Parathyroid adenoma (tissue), 2 donors: ENCODE measurements around the gene STMN3.

Experiments used
- H2AFZ ChIP-seq: fragments of 300-600 bp; sonication (generic); one replicate; pipeline ENCODE4 v1.7.0; 2017; ENCODE audit warnings: antibody characterized with exemption, mild to moderate bottlenecking
- H3K27ac ChIP-seq: fragments of 300-600 bp; sonication (generic); one replicate; pipeline ENCODE4 v1.7.0; 2017
- H3K27me3 ChIP-seq: fragments of 300-600 bp; sonication (generic); one replicate; pipeline ENCODE4 v1.7.0; 2017; ENCODE audit warnings: low read length; ENCODE audit not compliant: control insufficient read depth, insufficient read depth
- H3K36me3 ChIP-seq: fragments of 300-600 bp; sonication (generic); one replicate; pipeline ENCODE4 v1.7.0; 2017; ENCODE audit warnings: low read length; ENCODE audit not compliant: control insufficient read depth, insufficient read depth
- H3K4me1 ChIP-seq: fragments of 300-600 bp; sonication (generic); one replicate; pipeline ENCODE4 v1.7.0; 2017; ENCODE audit warnings: control low read depth
- H3K4me2 ChIP-seq: fragments of 300-600 bp; sonication (generic); one replicate; pipeline ENCODE4 v1.7.0; 2017; ENCODE audit warnings: low read length
- H3K4me3 ChIP-seq: fragments of 300-600 bp; sonication (generic); one replicate; pipeline ENCODE4 v1.7.0; 2017; ENCODE audit warnings: low read depth, low read length
- H3K79me2 ChIP-seq: fragments of 300-600 bp; sonication (generic); one replicate; pipeline ENCODE4 v1.7.0; 2017; ENCODE audit warnings: control low read depth
- H3K9ac ChIP-seq: fragments of 300-600 bp; sonication (generic); one replicate; pipeline ENCODE4 v1.7.0; 2017; ENCODE audit warnings: mild to moderate bottlenecking
- H3K9me3 ChIP-seq: fragments of 300-600 bp; sonication (generic); one replicate; pipeline ENCODE4 v1.7.0; 2017; ENCODE audit warnings: low read length; ENCODE audit not compliant: control insufficient read depth
- TF ChIP-seq, protein P1 (sequence below): fragments of 300-600 bp; sonication (generic); IDR thresholded peaks from one replicate; pipeline ENCODE4 v1.7.0; 2017; ENCODE audit warnings: antibody characterized with exemption, mild to moderate bottlenecking
- donor health status: primary hyperparathyroidism.

Gene STMN3

DNA sequence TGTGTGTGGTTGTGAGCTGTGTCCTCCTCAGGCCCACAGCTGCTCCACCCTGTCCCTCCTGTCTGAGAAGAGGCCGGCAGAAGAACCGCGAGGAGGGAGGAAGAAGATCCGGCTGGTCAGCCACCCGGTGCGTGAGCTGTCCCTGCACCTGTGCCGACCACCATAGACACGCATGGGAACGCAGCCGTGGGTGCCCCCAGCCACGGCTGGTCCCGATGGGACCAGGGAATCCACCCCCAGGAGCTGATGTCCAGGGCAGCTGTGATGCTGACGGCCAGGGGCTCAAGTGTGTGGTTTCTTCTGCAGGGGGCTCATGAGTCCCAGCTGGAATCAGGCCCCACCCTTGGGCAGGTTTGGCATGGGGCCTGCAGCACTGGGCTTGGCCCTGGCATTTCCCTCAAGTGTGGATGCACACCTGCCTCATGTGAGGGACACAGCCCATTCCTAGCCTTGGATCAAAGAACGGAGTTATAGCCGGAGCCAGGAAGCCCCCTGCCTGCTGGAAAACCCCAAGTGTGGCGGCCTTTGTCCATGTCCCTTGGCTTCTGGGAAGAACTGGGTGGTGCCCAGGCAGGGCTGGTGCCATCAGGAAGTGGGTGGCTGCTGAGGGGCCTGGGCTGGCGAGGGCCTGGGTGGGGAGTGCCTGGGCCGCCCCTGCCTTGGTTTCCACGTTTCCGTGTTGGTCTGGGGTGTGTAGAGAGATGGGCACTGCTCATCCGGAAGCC is 38.6 kb upstream of the STMN3 start:
- no peaks in the 10 kb centered on the region for H3K36me3 ChIP-seq
- no peak overlapping the region for H2AFZ ChIP-seq
- H3K9ac ChIP-seq: no peak overlapping the region
- no peak overlapping the region for H3K27ac ChIP-seq
- H3K4me2 ChIP-seq: no peak overlapping the region
- H3K79me2 ChIP-seq: peaks cover 3% of the 10 kb centered on the region
- no peak overlapping the region for H3K4me3 ChIP-seq
- H3K4me1 ChIP-seq: no peaks in the 10 kb centered on the region
- no peaks in the 10 kb centered on the region for H3K27me3 ChIP-seq
- no peaks in the 10 kb centered on the region for H3K9me3 ChIP-seq
- TF ChIP-seq, protein P1, sequence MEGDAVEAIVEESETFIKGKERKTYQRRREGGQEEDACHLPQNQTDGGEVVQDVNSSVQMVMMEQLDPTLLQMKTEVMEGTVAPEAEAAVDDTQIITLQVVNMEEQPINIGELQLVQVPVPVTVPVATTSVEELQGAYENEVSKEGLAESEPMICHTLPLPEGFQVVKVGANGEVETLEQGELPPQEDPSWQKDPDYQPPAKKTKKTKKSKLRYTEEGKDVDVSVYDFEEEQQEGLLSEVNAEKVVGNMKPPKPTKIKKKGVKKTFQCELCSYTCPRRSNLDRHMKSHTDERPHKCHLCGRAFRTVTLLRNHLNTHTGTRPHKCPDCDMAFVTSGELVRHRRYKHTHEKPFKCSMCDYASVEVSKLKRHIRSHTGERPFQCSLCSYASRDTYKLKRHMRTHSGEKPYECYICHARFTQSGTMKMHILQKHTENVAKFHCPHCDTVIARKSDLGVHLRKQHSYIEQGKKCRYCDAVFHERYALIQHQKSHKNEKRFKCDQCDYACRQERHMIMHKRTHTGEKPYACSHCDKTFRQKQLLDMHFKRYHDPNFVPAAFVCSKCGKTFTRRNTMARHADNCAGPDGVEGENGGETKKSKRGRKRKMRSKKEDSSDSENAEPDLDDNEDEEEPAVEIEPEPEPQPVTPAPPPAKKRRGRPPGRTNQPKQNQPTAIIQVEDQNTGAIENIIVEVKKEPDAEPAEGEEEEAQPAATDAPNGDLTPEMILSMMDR: no peak

DNA sequence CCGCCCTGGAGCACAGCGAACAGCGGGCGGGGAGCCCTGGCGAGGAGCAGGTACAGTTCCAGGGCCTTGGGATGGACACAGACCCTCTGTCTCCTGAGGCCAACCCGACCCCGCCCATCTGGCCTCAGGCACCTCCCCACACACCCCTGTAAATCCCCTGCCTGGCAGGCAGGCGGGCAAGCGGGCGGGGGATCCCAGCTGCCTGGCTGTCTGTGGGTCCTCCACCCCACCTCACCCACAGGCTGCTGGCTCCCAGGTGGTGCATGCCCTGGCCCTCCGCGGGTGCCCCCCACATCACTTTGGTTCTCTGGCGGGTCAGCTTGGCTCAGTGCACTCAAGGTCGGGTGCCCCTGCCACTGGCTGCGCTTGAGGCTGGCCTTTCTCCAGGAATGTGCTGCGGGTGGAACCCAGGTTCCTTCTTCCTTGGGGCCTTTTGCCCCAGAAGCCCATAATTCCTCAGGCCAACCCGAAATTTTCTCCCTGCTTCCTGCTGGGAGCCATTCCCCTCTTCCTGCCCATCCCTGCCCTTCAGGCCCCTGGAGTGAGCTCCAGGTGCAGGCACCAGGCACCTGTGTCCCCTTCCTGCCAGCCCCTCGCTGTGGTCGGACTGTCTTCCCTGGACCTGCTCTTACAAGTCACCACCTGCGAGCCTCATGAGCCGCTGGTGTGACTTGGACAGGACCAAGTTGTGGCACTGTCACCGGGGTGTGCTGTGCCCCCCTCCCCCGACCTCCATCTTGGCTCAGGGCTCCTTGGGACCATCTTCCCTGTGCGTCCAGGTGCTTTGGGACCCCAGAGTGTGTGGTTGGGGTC is 37.9 kb upstream of the STMN3 start:
- Histone ChIP-seq H3K27ac (no peak overlapping the region), H3K4me3 (no peak overlapping the region), H2AFZ (no peak overlapping the region), H3K79me2 (no peaks in the 10 kb centered on the region), H3K36me3 (no peaks in the 10 kb centered on the region), H3K27me3 (no peaks in the 10 kb centered on the region), H3K9me3 (no peaks in the 10 kb centered on the region), H3K4me2 (no peak overlapping the region), H3K9ac (no peak overlapping the region), H3K4me1 (no peaks in the 10 kb centered on the region)
- TF ChIP-seq, protein P1: no peak

DNA sequence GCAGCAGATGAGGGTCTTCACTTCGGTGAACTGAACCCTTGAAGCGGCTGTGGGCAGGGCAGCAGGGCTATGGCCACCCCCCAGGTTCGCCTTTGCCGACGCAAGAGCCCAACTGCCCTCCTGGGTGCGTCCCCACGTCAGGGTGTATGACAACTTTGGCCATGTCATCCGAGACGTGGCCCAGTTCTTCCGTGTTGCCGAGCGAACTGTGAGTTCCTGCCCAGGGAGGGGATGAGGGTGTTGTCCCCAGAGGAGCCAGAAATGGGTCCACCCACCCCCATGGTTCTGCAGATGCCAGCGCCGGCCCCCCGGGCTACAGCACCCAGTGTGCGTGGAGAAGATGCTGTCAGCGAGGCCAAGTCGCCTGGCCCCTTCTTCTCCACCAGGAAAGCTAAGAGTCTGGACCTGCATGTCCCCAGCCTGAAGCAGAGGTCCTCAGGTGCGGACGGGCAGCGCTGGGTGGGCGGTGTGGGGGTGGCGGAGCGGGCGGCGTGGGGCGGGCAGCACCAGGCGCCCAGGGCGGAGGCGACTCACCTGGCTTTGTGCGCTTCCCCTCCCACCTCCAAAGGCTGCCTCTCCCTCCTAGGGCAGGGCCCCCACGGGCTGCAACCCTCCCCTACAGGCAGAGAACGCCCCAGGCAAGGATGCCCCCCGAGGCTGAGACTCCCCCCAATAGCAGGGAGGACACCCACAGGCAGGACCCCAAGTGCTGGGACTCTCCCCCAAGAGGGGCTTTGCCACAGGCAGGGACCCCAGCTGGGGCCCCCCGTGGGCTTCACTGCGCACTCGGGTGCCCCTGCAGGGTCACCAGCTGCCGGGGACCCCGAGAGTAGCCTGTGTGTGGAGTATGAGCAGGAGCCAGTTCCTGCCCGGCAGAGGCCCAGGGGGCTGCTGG is 37.0 kb upstream of the STMN3 start:
- TF ChIP-seq, protein P1: no peak
- Histone ChIP-seq H3K79me2 (no peaks in the 10 kb centered on the region), H3K27ac (no peak overlapping the region), H3K4me2 (no peak overlapping the region), H3K36me3 (no peaks in the 10 kb centered on the region), H3K4me1 (no peaks in the 10 kb centered on the region), H3K9ac (no peak overlapping the region), H2AFZ (no peak overlapping the region), H3K9me3 (no peaks in the 10 kb centered on the region), H3K4me3 (no peak overlapping the region), H3K27me3 (no peaks in the 10 kb centered on the region)

DNA sequence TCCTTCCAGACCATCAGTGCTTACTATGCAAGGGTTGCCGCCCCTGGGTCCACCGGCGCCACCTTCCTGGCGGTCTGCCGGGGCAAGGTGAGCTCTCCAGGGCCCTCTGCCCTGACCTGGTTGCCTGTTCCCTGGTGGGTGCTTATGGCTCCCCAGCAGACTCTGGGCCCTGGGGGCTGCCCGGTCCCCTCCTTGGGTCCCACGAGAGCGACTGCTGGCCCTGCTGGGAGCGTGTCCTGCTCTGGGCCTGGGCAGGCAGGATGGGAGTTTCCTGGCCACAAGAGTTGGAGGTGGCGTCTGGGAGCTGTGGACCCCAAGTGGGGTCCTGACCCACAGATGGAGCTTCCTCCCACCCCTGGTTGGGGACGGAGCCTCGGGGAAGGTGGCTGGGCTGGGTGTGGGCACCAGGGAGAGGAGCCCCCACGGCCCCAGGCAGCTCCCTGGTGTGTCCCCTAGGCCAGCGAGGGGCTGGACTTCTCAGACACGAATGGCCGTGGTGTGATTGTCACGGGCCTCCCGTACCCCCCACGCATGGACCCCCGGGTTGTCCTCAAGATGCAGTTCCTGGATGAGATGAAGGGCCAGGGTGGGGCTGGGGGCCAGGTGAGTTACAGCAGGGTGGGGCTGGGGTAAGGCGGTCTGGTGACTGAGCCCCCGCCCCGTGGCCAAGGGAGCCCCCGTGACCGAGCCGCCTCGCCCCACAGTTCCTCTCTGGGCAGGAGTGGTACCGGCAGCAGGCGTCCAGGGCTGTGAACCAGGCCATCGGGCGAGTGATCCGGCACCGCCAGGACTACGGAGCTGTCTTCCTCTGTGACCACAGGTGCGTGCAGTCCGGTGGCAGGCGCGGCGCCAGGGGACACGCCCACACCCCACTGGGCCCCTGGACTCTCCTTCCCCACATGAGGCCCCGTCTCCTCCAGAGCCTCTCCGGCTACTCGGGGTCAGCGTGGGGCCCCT is 36.1 kb upstream of the STMN3 start:
- Histone ChIP-seq H3K4me3 (no peak overlapping the region), H3K79me2 (no peaks in the 10 kb centered on the region), H2AFZ (no peak overlapping the region), H3K9me3 (no peaks in the 10 kb centered on the region), H3K4me2 (no peak overlapping the region), H3K27me3 (no peaks in the 10 kb centered on the region), H3K4me1 (no peaks in the 10 kb centered on the region), H3K36me3 (no peaks in the 10 kb centered on the region), H3K9ac (no peak overlapping the region), H3K27ac (peak overlapping the region; percentile 16)
- TF ChIP-seq, protein P1: no peak
